KMS-11 (cell line): ENCODE results near the gene NECAB2.

Experiments
- H2AFZ ChIP-seq: fragments of 200-600 bp; sonication (generic); 2 replicates; pipeline ENCODE4 v1.6.1; 2016; ENCODE audit warnings: antibody characterized with exemption, mixed run types, low read depth
- H3K27ac ChIP-seq: fragments of 200-600 bp; sonication (generic); 2 replicates; pipeline ENCODE4 v1.6.1; 2016; ENCODE audit warnings: mild to moderate bottlenecking, mixed run types
- H3K27me3 ChIP-seq: fragments of 200-600 bp; sonication (generic); 2 replicates; pipeline ENCODE4 v1.6.1; 2017; ENCODE audit warnings: mild to moderate bottlenecking, low read depth, mixed run types, moderate library complexity; ENCODE audit not compliant: insufficient read depth
- H3K36me3 ChIP-seq: fragments of 200-600 bp; sonication (generic); 2 replicates; pipeline ENCODE4 v1.6.1; 2017; ENCODE audit warnings: mild to moderate bottlenecking, mixed run types; ENCODE audit not compliant: insufficient read depth
- H3K4me1 ChIP-seq: fragments of 200-600 bp; sonication (generic); 2 replicates; pipeline ENCODE4 v1.6.1; 2016; ENCODE audit warnings: mild to moderate bottlenecking, low read depth, mixed run types; ENCODE audit not compliant: poor library complexity, severe bottlenecking
- H3K4me2 ChIP-seq: fragments of 200-600 bp; sonication (generic); 2 replicates; pipeline ENCODE4 v1.7.0; 2016; ENCODE audit warnings: mild to moderate bottlenecking, mixed run types
- H3K4me3 ChIP-seq: fragments of 200-600 bp; sonication (generic); IDR thresholded peaks from 2 replicates; pipeline ENCODE4 v1.6.1; 2017; ENCODE audit warnings: low read depth, low read length, mixed read lengths; ENCODE audit not compliant: insufficient read depth
- H3K79me2 ChIP-seq: fragments of 200-600 bp; sonication (generic); 2 replicates; pipeline ENCODE4 v1.6.1; 2016; ENCODE audit warnings: low read depth, mixed run types; ENCODE audit not compliant: insufficient read depth
- H3K9ac ChIP-seq: fragments of 200-600 bp; sonication (generic); 2 replicates; pipeline ENCODE4 v1.6.1; 2016; ENCODE audit warnings: mild to moderate bottlenecking, mixed run types
- H4K20me1 ChIP-seq: fragments of 200-600 bp; sonication (generic); 2 replicates; pipeline ENCODE4 v1.6.1; 2016; ENCODE audit warnings: mild to moderate bottlenecking, mixed run types; ENCODE audit not compliant: insufficient read depth
- TF ChIP-seq, protein P1 (sequence below): fragments of 200-600 bp; sonication (generic); conservative IDR thresholded peaks from 2 replicates; pipeline ENCODE4 v1.6.1; 2017; ENCODE audit warnings: low read depth, mild to moderate bottlenecking, antibody characterized with exemption, low read length, moderate library complexity, mixed read lengths

NECAB2 gene

DNA sequence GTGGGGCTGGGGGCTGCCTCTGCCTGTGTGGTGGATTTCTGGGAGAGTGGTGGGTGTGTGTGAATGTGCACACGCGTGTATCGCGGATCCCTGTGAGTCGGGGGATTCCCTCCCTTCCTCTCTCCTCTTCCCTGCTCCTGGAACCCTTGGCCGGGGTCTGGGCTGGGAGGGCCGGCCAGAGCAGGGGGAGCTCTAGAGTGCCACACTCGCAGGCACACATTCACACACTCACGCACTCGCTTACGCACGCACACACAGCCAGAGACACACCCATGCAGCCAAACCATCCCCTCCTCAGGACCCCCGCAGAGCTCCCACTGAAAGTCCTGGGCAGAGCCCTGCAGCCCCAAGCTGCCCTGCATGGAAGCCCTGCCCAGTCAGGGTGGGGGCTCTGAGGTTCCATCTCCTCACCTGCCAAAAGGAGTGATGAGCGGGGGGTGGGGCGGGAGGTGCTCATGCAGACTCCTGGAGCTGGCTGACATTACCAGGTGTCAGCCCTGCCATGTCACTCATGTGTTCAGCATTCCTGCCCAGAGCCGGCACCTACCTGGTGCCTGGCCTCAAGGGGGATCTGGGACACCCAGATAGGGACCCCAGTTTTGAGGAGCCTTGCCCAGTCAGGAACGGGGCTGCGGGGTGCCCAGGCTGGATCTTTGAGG is 1.9 kb downstream of the NECAB2 start:
- H3K9ac ChIP-seq = no peak overlapping the region
- H2AFZ ChIP-seq = no peak overlapping the region
- no peak overlapping the region for H3K4me2 ChIP-seq
- H3K27ac ChIP-seq = no peak overlapping the region
- H3K4me1 ChIP-seq = no peaks in the 10 kb centered on the region
- TF ChIP-seq, protein P1, sequence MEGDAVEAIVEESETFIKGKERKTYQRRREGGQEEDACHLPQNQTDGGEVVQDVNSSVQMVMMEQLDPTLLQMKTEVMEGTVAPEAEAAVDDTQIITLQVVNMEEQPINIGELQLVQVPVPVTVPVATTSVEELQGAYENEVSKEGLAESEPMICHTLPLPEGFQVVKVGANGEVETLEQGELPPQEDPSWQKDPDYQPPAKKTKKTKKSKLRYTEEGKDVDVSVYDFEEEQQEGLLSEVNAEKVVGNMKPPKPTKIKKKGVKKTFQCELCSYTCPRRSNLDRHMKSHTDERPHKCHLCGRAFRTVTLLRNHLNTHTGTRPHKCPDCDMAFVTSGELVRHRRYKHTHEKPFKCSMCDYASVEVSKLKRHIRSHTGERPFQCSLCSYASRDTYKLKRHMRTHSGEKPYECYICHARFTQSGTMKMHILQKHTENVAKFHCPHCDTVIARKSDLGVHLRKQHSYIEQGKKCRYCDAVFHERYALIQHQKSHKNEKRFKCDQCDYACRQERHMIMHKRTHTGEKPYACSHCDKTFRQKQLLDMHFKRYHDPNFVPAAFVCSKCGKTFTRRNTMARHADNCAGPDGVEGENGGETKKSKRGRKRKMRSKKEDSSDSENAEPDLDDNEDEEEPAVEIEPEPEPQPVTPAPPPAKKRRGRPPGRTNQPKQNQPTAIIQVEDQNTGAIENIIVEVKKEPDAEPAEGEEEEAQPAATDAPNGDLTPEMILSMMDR = no peak
- no peaks in the 10 kb centered on the region for H3K79me2 ChIP-seq
- H3K27me3 ChIP-seq = peaks cover 6% of the 10 kb centered on the region; the same call in 1 of the 2 replicates
- no peak overlapping the region for H3K4me3 ChIP-seq
- no peaks in the 10 kb centered on the region for H4K20me1 ChIP-seq
- H3K36me3 ChIP-seq = no peaks in the 10 kb centered on the region

DNA sequence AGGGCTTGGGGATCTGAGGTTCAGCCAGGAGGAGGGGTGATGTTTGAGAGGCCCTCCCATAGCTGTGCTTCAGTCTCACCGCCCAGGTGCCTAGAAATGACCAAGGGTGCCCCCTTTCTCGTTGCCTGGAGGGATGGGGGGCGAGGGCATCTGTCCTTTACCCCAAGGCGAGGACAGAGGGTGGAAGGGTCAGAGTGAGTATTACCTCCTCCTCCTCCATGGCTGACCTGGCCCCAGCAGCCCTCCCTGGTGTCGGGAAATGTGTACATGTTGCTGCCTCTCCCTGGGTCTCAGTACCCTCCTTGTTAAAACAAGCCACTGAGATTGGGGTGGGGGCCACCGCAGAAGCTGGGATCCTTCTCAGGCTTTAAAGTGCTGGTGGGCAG is 2.4 kb downstream of the NECAB2 start:
- TF ChIP-seq, protein P1 = no peak
- H3K4me1 ChIP-seq = no peaks in the 10 kb centered on the region
- no peaks in the 10 kb centered on the region for H4K20me1 ChIP-seq
- H3K4me2 ChIP-seq = no peak overlapping the region
- H3K27me3 ChIP-seq = peaks cover 6% of the 10 kb centered on the region; the same call in 1 of the 2 replicates
- H3K9ac ChIP-seq = no peak overlapping the region
- H3K79me2 ChIP-seq = no peaks in the 10 kb centered on the region
- H3K36me3 ChIP-seq = no peaks in the 10 kb centered on the region
- H3K27ac ChIP-seq = no peak overlapping the region
- no peak overlapping the region for H2AFZ ChIP-seq
- no peak overlapping the region for H3K4me3 ChIP-seq

GRCh38 chr16:83971165-83972130 is 3.4 kb downstream of the NECAB2 start:
- H3K4me3 ChIP-seq = no peak overlapping the region
- H3K36me3 ChIP-seq = no peaks in the 10 kb centered on the region
- no peak overlapping the region for H2AFZ ChIP-seq
- TF ChIP-seq, protein P1 = no peak
- no peaks in the 10 kb centered on the region for H3K79me2 ChIP-seq
- H3K4me1 ChIP-seq = no peaks in the 10 kb centered on the region
- H3K4me2 ChIP-seq = no peak overlapping the region
- peaks cover 8% of the 10 kb centered on the region; the same call in 1 of the 2 replicates for H3K27me3 ChIP-seq
- no peaks in the 10 kb centered on the region for H4K20me1 ChIP-seq
- no peak overlapping the region for H3K27ac ChIP-seq
- H3K9ac ChIP-seq = no peak overlapping the region

DNA sequence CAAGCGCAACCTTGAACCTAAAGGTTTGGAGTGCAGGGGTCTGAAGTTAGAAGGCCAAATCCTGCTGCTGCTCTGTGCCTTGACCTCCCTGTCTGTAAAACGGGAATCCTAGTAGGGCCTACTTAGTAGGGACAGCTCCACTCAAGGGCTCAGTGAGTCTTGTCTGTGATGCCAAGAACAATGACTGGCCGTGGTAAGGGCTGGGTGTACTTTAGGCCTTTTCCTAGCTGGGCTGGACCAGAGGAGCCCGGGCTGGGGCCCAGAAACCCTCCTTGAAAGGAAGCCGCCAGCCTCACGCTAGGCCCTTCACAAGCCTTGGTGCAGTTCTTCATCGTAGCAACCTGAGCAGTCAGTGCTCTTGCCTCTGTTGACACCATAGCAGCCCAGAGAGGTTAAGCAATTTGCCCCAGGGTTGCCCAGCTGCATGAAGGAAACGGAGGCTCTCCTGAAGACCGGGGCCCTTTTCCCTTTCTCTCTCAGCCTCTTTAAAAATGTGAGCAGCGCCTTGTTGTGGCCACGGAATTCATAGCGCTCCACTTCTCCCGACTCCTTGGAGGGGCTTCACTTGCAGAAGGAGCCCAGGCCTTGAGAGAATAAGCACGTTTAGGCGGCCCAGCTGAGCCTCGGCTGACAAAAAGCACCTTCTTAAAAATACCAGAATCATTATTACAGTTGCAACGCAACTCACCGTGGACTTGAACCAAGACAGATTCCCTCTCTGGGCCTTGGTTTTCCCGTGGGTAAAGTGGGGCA is 4.4 kb downstream of the NECAB2 start:
- Histone ChIP-seq H3K27ac (no peak overlapping the region), H3K4me2 (no peak overlapping the region), H3K36me3 (no peaks in the 10 kb centered on the region), H3K4me1 (no peaks in the 10 kb centered on the region), H3K4me3 (no peak overlapping the region), H2AFZ (no peak overlapping the region), H4K20me1 (no peaks in the 10 kb centered on the region), H3K9ac (no peak overlapping the region), H3K27me3 (peaks cover 8% of the 10 kb centered on the region; the same call in 1 of the 2 replicates), H3K79me2 (no peaks in the 10 kb centered on the region)
- TF ChIP-seq, protein P1 = no peak
